GM04504 (cell line): ENCODE results near the gene LGALS9.

Source experiments
- DNase-seq: peaks from one replicate; pipeline ENCODE4 v3.0.0-alpha.2; 2012; ENCODE audit warnings: low read depth

LGALS9 gene

DNA sequence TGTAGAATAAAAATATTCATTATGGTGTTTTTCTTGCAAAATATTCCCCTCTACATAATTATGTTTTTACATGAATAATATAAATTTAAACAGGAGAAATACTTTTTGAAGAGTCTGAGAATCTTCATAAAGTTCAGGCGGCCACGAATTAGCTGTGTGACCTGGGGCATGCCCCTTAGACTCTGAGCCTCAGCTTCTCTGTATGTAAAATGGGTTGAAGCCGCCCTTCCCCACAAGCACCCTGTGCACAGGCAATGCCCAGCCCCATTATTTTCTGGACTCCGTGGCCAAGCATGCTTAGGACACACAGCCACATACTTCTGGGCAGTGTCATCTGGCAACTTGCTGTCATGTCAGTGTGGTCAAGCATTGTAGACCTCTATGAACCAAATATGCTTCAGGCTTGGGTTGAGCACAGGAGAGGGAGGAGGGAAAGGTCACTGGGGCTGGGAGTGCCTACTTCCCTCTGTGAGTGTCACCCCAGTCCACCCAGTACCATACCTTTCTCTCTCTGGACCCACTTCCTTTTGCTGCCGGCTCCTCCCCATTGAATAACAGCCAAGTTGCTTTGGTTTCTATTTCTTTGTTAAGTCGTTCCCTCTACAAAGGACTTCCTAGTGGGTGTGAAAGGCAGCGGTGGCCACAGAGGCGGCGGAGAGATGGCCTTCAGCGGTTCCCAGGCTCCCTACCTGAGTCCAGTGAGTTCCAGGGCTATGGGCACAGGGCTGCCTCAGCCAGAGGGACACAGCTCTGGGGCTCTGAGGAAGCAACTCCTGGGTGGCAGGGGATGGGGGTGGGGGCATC lies at the start of gene LGALS9:
Gene LGALS9 (plus strand): TSS at position 582 of the 804 bp plus-strand sequence. CDS start 78 bp downstream, at position 660.
- peak; percentile 30 for DNase-seq

DNA sequence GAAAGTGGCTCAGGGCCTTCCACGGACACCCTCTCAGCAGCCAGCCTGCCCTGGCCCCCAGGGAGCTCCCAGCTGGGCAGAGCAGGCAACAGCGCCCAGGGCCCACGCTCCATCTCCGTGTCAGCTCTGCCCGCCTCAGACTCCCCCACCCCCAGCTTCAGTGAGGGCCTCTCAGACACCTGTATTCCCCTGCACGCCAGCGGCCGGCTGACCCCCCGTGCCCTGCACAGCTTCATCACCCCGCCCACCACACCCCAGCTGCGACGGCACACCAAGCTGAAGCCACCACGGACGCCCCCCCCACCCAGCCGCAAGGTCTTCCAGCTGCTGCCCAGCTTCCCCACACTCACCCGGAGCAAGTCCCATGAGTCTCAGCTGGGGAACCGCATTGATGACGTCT lies 48.3 kb upstream of the LGALS9 start:
- DNase-seq, result no peak

DNA sequence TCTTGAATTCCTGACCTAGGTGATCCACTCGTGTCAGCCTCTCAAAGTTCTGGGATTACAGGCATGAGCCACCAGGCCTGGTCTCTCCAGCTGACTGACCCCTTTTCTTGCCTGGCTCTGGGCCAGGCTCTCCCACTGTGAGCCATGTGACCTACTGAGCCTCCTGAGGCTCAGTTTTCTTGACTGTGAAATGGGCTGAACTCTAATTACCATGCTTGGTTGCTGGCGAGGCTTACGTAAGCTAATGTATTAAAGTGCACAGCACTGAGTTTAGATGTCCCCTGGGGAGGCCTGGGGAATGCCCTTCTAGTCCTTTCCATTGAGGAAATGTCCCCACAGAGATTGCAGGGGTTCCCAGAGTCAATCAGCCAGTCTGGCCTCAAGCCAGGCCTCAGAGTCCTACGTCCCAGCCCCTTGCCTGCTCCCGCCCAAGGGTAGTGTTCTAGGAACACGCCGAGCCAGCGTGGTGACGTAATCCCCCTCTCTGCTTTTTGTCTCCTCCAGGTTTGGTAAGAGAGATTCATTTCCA lies 45.8 kb upstream of the LGALS9 start:
- DNase-seq, result no peak

DNA sequence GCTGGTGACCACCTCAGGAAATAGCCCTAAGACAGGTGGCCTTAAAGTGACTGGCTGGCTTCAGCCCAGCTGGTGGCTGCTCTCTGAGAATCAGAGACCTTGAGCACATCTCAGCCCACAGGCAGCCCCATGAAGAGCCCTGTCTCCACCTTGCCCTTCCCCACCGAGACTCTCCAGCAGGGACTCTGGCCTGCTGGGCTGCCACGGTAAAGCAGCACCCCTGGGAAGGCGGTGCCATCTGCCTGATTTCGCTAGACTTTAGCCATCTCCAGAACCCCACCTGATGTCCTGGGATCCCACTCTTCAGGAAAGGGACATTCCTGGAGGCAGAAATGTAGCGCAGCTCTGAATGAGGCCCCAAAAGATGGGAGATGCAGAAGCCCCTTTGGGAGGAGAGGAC lies 45.2 kb upstream of the LGALS9 start:
- no peak for DNase-seq

DNA sequence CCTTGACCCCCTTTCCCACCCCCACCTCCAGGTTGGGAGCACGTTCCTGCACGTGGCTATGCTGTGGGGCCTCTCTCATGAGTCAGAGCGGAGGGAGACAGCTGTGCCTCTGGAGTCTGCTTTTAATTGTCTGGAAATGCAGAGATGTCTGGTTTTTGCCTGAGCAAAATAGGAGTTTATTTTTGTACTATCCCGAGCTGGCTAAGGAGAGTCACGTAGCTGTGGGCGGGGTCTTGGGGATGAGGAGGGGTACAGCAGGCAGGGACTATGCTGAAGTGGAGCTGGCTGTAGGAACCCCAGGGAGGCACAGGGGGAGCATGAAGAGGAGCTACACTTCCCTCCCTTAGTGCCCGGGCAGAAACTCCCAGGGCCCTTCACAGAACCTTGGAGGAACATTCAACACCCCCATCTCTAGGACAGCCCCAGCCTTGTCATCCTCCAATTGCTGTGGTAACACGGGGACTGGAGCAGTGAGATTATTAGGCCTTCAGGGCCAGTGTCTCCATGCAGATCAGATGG lies 44.7 kb upstream of the LGALS9 start:
- DNase-seq, result peak; percentile 42

DNA sequence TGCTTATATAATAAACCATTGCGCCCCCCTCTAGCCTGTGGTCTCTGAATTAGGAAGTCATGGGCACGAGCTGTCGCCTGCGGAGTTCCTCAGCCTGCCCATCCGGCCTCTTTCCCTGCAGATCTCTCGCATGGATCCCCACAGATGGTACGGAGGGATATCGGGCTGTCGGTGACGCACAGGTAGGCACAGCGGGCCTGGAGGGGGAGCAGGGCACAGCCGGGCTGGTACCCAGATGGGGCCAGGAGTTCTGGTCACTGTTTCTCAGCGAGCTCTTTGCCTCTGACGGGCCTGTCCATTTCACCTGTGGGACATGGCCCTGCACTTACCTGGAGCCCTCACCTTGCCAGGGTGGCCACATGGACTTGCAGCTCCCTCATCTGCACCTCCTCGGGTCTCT lies 42.6 kb upstream of the LGALS9 start:
- no peak for DNase-seq

DNA sequence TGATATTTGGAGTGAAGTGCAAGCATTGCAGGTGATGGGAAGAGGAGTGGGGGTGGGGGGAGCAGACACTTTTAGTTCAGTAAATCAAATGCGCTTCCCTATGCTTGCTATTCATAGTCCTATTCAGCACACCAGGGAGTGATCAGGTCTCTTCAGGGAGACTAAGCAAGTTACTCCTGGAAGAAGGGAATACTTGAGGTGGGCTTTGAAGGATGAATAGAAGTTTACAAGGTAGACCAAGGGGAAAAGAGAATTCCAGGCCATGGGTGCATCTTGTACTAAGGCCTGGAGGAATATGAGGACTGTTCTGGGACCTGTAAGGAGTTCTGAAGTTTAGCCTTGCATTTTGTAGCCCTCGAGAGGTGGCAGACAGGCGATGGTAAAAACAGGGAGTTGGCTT lies 40.1 kb upstream of the LGALS9 start:
- DNase-seq, result no peak

DNA sequence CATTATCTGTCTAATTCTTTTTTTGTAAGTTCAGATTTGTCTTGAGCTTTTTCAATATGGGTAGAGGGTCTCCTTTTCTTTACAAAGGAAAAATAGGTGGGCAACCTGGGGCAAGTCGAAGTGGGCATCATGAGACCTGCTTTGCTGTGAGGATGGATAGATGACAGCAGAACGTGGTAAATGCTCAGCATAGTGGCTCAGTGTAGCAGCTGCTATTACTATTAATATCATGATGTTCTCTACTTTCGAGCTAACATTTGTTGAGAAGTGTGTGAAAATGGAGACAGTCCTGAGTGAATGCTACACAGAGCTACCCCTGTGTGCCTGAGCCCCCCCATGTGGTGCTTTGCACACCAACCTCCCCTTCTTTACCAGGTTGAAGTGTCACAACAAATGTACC lies 39.0 kb upstream of the LGALS9 start:
- DNase-seq, result no peak

DNA sequence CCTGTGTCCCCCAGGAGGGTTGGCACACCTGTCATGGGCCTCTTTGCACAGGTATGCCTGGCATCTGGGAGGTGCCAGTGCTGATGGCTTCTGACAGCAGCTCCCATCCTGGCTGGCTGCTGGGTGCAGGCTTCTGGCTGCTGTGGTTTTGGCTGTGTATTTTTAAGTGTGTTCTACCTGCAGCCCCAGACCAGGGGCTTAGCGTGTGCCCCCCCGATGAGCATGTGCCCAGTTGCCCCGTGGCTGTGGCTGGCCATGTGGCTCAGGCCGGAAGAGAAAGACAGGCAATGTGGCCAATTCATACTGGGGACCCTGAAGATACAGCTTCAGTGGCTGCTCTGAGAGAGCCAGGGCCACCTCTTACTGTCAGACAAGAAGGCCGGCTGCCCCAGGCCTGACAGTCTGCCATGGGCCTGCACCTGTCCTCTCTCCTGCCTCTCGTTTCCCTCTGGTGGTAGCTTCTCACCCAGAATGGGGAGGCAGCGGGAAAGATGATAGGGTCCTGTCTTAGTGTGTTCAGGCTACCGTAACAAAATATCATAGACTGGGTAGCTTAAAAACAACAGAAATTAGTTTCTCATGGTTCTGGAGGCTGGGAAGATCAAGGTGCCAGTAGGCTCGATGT lies 37.6 kb upstream of the LGALS9 start:
- no peak for DNase-seq

DNA sequence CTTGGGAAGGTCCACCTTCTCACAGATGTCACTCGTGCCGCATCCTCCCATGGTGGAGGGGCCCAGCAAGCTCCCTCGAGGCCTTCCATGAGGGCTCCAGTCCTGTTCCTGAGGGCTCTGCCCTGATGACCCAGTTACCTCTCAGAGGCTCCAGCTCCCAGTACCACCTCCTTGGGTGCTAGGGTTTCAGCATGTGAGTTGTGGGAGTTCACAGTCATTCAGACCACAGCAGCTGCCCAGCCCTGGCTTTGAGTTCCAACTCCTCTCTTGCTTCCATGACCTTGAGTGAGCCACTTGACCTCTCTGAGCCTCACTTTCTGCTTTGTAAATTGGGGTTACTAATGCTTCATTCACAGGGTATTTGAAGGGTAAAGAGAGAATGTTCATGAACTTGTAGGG lies 37.1 kb upstream of the LGALS9 start:
- no peak for DNase-seq

DNA sequence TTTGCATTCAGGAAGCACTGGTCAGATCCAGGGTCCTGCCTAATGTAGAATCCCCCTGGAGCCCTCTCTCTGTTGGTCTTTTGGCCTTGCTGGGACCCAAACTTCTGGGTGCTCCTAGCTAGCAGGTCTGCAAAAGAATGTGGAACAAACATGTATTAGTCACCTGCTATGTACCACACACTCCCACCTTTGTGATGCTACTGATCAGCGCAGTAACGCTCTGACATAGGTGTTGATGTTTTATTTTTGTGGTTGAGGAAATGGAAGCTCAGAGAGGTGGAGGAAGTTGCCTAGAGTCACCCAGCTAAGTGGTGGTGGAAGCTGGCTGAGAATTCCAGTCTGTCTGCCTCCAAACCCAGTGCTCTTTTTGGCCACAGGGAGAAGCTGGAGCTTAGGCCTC lies 35.8 kb upstream of the LGALS9 start:
- DNase-seq, result no peak

DNA sequence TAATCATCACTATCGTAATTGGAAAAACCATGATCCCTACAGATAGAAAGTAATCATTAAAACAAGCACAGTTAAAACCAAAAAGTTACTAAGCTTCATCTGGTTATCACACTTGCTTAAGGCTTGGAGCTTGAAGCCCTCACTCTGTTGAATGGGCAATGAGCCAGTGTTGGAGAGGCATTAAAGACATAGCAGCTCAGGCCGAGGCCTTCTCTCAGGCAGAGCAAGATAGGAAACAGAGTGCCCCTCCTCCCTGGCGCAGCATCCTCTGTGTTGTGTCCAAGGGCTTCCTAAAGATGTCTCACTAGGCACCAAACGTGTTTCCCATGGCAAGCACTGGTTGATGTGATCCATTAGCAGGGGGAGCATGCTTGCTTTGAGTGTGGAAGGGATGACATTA lies 34.9 kb upstream of the LGALS9 start:
- no peak for DNase-seq

DNA sequence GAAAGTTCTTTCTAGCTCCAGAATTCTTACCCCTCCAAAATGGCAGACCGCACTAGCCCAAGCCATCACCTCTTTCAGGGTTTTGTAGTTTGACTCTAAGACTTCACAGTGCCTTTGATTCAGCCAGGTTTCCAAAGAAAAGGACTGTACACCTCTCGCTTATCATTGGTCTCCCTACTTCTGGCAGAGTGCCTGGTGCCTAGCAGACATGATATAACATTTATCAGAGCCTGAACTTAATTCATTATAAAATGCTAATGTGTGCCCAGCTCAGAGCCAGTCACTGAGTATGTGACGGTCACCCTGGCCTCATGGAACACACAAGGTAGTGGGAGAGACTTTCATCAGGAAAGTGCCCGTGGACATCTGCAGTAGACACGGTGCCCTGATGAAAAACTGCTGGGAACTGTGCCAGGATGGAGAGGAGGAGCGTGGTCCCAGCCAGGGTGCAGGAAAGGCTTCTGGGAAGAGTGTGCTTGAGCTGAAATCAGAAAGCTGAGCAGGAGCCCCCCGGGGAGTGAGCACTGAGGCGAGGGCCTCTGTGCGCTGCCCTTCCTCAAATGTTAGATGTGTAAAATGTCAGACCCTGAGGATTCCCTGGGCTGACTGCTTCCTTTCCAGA lies 34.3 kb upstream of the LGALS9 start:
- no peak for DNase-seq

DNA sequence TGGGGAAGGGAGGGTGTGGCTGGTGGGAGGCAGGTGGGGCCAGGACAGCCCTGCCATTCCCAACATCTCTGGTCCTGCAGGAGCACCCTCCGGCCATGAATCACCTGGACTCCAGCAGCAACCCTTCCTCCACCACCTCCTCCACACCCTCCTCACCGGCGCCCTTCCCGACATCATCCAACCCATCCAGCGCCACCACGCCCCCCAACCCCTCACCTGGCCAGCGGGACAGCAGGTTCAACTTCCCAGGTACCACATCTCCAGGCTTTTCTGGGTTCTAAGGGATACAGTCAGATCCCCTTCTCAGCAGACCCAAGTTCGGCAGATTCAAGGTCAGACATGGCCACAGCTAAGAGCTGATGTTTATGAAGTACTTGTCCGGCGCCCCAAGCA lies 33.8 kb upstream of the LGALS9 start:
- DNase-seq, result no peak

DNA sequence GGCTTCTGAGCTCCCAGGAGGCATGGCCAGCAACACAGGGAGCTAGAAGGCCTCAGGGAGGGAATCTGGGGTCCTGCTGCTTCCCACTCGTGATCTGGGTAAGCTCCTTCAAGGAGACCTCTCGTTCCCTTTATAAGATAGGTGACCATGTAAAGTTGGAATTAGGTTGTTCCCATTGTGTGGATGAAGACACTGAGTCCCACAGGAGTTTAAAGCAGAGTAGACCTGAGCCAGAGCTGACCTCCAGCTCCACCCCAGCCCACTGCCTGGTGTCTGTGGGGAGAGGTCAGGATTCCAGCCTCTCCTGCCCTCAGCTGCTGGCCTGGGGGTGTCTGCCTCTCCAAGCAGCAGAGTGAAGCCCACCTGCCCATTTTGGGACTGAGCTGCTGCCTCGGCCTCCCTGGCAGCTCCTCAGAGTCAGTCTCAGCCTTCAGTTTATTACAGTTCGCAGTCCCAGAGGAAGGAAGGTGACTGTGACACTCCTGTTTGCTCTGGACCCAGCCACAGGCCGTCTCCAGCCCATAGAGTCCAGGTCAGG lies 33.1 kb upstream of the LGALS9 start:
- DNase-seq, result no peak

DNA sequence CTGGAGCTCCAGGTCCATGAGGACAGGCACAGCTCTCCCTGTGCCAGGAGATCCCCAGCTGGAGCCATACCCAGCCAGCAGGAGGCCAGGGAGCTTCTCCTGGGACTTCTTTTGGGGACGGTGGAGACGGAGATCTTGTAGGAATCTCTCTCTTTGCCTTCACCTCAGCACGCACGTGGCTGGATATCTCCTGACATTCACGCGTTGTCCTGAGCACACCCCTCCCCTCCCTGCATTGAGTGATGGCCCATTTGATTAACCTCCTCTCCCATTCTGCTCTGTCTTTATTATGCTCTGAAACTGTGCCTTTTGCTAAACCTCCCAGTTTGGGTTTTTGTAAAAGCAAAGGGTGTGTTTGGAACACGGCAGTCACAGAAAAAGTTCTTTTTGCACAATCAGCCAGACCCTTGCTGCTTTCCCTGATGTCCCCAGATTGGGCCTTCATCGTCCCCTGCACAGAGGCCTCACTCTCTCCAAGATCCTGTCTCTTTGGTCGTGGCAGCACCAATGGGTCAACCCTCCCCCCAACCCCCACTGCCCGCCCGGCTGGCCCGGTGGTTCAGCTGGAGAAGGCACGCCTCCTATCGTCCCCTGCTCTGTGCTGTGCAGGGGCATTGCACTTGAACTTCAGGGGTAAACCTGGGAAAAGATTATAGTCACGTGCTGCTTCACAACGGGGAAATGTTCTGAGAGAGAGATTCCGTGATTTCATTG lies 32.5 kb upstream of the LGALS9 start:
- DNase-seq, result no peak

DNA sequence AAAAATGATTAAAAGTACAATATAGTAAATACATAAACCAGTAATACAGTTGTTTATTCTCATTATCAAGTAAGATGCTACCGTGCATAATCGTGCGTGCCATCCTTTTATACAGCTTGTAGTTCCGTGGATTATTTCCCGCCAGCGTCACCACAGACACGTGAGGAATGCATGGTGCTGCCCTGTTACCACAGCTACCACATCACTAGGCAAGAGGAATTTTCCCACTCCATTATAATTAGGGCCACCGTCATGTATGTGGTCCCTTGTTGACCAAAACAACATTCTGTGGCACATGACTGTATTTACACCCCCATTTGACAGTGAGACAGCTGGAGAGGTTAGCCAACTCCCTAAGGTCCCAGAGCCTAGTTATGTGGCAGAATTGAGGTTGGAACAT lies 30.5 kb upstream of the LGALS9 start:
- no peak for DNase-seq

DNA sequence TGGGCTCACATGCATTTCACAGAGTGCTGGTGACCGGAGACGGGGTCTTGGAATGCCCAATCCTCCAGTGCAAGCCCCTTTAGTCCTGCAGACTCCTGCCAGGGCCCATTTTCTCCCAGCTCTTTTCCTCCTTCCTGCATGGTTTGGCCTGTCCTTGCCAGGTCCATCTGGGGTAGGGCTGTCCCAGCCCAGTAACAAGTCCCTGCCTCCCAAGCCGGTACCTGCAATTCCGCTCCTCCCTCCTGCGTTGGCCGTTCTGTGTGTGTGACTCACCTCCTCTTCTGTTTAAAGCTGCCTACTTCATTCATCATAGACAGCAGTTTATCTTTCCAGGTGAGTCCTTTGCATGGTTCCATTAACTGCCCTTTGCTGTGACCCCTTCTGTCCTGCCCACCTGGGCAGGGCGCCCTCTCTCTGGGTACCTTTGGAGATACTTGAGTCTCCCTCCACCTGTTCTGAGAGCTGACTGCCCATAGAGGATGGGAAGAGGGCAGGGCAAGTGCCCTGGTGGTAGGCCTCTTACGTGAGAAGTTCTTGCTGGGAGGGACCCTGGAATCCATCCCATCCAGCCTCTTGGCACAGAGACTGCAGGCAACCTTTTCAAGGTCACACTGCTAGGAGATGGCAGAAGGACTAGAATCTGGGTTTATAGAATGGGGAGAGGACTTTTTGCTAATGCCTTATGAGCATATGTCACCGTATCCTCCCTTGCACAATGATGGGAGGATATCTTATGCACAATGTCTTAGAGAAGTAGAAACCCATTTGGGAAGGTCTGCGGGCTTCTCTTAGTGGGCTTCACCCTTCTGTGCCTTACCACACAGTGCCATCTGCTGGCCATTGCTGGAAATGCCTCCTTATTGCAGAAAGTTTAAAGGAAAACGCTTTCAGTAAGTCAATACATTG lies 29.7 kb upstream of the LGALS9 start:
- peak; percentile 42 for DNase-seq

DNA sequence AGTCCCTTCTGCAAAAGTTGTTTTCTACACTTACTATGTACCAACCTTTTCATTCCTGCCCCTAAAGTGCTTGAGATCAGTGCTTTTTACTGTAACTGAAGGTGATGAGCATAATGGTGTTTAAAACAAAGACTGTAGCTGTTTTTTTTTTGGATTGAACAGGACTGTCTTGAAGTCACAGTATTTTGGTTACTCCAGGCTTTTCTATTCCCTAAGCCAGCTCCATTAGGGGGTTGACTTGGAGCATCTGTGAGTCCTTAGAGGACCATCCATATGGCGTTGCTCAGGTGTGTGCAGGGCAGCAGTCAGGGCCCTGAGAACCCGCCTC lies 29.0 kb upstream of the LGALS9 start:
- no peak for DNase-seq

DNA sequence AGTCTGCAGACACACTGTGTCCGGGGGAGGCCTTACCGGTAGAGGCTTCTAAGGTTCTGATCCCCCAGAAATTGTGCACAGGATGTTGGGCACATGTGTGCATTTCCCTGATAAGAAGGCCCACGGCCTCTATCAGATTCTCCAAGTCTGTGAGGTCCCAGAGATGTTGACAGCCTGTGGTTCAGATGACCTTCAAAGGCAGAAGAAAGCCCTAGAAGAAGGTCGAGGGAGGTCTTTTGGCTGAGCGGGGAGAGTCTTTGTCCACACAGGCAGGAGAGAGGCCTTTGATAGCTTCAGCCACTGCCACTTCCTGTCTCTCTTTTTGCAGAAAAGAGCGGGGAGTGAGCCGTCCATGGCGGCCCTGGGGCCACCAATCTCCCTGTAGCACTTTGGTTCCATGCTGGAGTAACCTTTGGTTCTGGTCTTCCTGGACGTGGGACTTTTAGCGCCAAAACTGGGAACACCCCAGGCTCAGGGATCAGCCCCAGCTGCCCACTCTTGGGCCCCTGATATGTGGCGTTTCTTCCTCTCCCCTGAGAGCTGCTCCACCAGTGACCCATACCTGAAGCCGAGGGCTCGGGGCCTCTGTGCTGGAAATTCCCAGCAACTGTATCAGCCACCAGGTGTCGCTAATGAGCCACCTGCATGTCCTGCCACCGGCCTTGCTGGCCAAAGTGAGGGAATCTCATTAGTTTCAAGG lies 28.1 kb upstream of the LGALS9 start:
- DNase-seq, result peak; percentile 35

DNA sequence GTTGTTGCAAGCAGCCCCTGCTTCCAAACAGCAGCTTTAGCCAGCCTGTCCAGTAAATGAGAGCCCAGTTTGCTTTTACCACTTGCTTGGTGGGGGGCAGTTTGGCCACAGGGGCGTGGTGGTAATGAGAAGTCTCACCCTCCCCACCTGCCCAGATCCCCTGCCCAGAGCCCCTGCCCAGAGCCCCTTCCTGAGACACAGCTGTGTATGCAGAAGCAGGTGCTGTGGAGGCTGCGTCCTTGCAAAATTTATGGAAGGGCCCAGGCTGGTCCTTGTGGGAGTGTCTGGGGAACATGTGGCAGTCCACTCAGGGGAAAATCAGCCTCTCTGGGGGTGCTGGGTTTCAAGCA lies 27.6 kb upstream of the LGALS9 start:
- no peak for DNase-seq
